ENCODE measurements around the gene GPR162.

GPR162 gene

GRCh38 chr12:6775185-6776174 is 46.1 kb upstream of the GPR162 start:
- DNase-seq (ENCODE audit: low read depth): no peak
- TF ChIP-seq CTCF (conservative IDR thresholded peaks at IDR 0.05; ENCODE audit: control insufficient read depth, insufficient read depth, low read depth, low read length): no peak
- no peak overlapping the region for H3K4me3 ChIP-seq (ENCODE audit: control insufficient read depth, low read depth, low read length)

- DNase-seq (ENCODE audit: low read depth): no peak
Observed at GRCh38 chr12:6777386-6777785, 44.2 kb upstream of the GPR162 start.

GRCh38 chr12:6778217-6778573 is 43.4 kb upstream of the GPR162 start:
- TF ChIP-seq CTCF (conservative IDR thresholded peaks at IDR 0.05; ENCODE audit: control insufficient read depth, insufficient read depth, low read depth, low read length): no peak
- DNase-seq (ENCODE audit: low read depth): peak; percentile 26
- H3K4me3 ChIP-seq (ENCODE audit: control insufficient read depth, low read depth, low read length): peak overlapping the region; percentile 37

More at GRCh38 chr12:6777386-6777785, 44.2 kb upstream of the GPR162 start:
- no peak for TF ChIP-seq CTCF (conservative IDR thresholded peaks at IDR 0.05; ENCODE audit: control insufficient read depth, insufficient read depth, low read depth, low read length)
- H3K4me3 ChIP-seq (ENCODE audit: control insufficient read depth, low read depth, low read length): no peak overlapping the region

- peak; percentile 88 for TF ChIP-seq CTCF (conservative IDR thresholded peaks at IDR 0.05; ENCODE audit: control insufficient read depth, insufficient read depth, low read depth, low read length)
- peak; percentile 88 for DNase-seq (ENCODE audit: low read depth)
- H3K4me3 ChIP-seq (ENCODE audit: control insufficient read depth, low read depth, low read length): peak overlapping the region; percentile 37
Observed at GRCh38 chr12:6778574-6779550, 42.8 kb upstream of the GPR162 start.

DNA sequence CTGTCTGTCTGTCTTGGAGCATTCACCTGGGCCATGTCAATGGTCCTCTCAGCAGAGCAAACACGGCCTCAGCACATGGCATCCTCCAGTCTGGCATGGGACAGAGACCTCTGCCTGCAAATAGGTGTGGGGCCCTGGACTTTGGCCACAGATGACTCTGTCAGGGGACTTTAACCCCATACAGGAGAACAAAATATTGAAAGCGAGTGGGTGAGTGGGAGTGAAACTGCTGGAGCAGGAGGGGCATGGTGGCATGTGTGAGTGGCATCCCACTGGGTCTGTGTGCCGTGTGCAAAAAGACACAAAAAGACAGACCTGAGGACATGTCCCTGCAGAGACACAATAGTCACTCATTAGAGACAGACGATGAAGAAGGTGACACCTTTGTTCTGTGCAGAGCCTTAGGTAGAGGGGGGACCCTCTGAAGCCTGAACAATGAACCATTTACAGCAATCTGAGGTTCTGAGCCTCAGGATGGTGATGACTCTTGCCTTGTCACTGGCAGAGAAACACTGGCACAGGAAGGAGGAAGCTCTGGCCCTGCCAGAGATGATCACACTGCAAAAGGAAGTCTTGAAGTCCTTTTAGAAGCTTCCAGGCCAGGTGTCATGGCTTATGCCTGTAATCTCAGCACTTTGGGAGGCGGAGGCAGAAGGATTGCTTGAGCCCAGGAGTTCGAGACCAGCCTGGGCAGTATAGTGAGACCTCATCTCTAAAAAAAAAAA is 41.8 kb upstream of the GPR162 start:
- DNase-seq (ENCODE audit: low read depth): no peak
- no peak overlapping the region for H3K4me3 ChIP-seq (ENCODE audit: control insufficient read depth, low read depth, low read length)

More for the DNA sequence above, 41.8 kb upstream of the GPR162 start:
- no peak for TF ChIP-seq CTCF (conservative IDR thresholded peaks at IDR 0.05; ENCODE audit: control insufficient read depth, insufficient read depth, low read depth, low read length)

Data from fibroblast of mammary gland (primary cell).